Inflammatory macrophage (primary cell): ENCODE results near the gene MRPL21.

Experiments used
- DNase-seq, 2 donors: peaks; one replicate each; pipeline ENCODE4 v3.0.0-alpha.2; 2020 to 2022

The MRPL21 gene

GRCh38 chr11:68935066-68935465 lies 31.4 kb upstream of the MRPL21 start:
- DNase-seq: no peak

DNA sequence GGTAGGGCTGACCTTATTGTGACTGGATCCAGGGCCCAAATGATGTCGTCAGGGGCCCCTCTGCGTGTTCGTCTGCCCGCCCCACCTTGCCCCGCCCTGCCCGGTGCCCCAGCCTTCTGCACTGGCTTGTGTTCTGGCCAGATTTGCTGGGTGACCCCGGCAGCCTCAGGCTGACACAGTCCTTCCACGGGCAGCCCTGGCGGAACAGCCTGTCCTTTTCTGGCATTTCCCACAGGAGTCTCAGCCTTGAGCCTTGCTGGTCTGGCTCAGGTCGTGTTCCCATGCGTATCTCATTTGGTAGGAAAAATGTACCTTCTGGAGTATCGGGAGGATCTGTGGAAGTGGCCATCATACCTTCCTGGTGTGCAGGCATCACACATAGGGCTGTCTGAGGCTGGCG lies 31.0 kb upstream of the MRPL21 start:
- DNase-seq: no peak

- no peak for DNase-seq
Measured at GRCh38 chr11:68934321-68934645, 30.7 kb upstream of the MRPL21 start.

DNA sequence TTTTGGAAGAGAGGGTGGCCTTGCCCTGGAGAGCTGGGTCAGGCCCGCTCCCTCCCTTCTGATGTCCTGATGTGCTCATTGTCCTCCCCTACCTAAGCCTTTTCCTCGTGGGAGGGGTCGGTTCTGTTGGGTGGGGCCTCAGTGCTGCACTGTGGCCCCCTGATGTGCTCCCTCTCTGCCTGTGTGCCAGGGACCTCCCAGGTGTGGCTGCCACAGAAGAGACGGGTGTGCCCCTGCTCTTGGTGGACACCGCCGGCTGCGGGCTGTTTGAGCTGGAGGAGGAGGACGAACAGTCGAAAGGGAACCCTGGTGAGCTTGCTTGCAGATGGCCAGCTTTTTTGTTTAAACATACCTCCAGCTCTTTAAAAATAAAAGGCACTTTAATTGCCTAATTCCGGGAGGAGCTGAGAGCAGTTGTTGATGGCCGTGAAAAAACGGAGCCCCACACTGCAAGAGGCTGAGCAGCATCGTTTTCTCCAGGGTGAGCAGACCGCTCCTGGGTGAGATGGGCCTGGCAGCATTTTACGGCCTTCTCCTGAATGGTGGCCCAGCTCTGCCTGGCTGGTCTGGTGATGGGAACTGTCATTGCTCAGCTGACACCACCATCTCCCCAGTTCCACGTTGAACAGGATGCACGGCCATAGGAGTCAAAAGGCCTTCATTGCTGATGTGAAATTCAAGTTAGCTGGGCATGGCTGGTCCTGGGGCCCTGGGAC lies 30.1 kb upstream of the MRPL21 start:
- DNase-seq: no peak

DNA sequence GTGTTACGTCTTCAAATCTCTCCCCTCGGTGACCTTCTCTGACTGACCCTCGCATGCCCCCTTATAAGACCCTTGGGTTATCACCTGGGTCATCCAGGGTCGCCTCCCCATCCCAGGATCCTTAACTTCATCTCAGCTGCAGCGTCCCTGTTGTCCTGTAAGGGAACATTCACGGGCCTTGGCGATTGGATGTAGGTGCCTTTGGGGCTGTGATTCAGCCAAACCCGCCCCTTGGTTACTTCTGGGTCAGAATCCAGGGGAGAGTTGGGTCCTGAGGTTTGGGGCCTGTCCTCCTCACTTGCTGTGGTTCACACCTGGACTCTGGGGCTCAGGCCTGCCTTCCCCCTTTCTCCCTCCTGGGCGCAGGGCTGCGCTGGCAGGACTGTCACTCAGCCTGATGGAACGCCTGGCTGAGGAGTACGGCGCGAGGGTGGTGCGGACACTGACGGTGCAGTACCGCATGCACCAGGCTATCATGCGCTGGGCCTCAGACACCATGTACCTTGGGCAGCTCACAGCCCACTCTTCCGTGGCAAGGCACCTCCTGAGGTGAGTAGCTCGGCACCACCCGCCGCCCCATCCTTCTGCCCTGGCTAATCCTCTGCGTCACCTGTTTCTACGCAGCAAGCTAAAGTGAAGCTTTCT lies 29.4 kb upstream of the MRPL21 start:
- DNase-seq: no peak

DNA sequence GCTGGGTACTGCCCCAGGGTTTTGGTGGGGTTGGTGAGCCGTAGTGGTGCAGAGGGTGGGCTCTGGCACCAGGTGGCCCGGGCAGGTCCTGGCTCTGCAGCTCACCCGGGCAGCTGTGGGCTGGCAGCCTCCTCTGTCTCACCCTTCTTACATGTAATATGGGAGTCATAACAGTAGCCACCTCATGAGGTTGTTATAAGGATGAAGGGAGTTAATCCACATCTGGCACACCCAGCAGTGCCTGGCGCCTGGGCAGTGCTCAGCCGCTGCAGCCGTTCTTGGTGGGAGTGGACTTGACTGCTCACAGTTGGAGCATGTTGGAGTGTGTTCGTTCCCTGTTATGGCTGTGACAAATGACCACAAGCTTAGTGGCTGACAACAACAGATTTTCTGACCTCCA lies 28.7 kb upstream of the MRPL21 start:
- no peak for DNase-seq

GRCh38 chr11:68931911-68932310 lies 28.3 kb upstream of the MRPL21 start:
- DNase-seq: no peak

- no peak for DNase-seq
Measured at GRCh38 chr11:68930991-68931855, 27.6 kb upstream of the MRPL21 start.

DNA sequence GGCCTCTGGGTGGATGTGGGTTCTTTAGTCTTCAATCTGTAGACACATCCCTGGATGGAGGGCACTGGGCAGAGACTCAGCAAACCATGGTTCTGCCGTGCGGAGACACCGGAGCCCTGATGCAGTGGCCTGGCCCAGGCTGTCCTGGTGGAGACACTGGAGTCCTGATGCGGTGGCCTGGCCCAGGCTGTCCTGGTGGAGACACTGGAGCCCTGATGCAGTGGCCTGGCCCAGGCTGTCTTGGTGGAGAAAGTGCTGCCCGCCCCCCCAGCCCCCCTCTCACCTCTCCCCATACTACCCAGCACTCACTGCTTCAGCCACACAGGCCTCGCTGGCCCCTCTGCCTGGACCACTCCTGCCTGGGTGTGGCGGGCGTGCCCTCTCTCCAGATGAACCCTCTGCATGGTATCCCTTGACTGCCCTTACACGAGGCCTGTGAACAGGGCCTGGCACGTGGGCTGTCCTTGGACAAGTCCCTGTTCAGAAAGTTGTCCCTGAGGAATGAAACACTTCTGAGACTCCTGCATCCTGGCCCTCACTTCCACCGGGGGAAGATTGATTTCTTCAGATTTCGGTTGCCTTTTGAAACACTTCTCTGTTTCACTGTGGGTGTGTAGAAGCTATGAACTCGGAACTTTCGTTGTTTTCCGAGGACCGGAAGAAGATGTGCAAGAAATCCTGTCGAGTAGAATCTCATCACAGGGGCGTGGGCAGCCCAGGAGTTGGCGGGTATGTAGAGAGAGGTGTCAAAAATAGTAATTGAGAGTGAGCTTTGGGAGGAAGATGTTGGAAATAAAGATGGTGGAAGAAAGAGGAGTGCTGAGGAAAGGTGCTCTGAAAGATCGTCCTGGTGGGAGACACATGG lies 26.3 kb upstream of the MRPL21 start:
- peak; percentile 75 for DNase-seq

DNA sequence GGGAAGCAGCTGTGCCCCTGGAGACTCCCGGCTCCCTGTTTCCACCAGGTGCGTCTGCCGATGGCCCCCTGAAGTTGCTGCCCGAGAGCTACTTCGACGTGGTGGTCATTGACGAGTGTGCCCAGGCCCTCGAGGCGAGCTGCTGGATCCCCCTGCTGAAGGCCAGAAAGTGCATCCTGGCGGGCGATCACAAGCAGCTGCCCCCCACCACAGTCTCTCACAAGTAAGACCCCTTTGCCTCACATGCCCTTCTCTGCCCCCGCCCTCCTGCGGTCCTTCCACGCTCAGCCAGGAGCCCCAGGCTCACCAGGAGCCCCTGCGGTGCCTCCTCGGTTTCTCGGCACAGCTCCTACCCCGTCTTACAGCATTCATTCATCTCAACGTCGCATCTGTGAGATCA lies 25.5 kb upstream of the MRPL21 start:
- no peak for DNase-seq

DNA sequence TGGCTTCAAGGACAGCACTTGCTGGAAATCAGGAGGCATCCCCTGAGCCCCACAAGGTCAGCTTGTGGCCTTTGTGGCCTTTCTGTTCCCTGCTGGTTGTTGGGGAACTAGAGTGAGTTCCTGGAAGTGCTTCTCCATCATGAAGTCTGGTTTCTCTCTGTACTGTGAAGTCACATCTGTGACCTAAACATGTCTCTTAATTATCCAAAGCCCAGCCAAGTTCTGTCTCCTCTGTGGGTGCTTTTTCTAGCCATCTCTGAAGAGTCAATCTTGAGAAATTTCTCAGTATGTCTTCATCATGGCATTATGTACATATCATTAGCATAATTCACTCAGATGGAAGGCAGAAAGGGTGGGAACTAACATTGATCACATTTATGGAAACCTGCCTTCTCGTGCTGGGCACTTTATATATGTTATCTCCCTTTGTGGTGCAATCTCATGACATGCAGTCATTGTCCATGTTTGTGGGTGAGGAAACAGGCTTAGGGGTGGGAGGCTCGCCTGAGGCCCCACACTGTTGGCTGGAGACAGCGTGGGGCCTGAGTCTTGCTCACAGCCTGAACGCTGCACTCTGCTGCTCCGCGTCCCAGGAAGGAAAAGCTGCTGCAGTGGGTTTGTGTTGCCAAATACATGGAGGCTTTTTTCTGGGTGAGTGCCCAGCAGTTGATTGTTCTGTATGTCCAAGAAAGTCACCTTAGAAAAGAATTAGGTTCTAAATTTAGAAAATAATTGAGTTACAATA lies 24.7 kb upstream of the MRPL21 start:
- DNase-seq: peak; percentile 73 to 87

DNA sequence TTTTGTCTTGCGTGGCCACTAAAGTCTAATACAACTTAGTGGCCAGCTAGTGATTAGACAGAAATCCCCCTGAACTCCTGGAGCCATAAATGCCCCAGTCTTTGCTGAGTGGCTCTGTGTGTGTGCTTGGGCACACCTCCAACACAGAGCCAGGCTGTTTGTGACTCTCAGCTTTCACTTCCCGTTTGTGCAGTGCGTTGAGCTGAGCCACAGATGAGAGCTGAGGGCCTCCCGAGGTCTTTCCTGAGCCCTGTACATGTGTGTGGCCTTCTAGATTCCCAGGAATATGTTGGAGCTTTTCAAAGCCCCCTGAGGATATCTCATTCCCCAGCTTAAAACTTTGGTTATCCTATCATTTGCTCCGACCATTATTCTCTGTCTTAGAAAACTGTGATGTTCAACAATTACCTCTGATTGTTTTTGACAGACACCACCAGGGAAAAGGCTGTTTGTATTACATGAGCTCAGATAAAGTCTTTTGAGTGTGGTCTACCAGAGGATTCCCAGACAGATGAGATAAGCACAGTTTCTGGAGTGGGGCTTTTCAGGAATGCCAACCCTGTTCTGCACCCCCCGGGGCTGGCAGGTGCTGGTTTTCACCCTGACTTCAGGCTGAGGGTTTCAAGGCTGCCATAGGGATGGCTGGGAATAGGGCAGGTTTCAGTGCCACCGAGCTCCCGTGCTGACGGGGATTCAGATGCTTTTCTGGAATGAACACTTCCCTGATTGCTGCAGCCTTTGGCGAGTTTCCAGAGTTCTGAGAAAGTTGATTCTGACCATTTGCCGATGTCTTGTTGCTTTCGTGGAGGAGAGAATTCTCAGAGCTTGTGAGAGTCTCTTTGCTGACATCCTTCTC lies 23.9 kb upstream of the MRPL21 start:
- DNase-seq: peak; percentile 67 to 79

- DNase-seq: no peak
Measured at GRCh38 chr11:68925611-68926010, 22.0 kb upstream of the MRPL21 start.

- DNase-seq: no peak
Measured at GRCh38 chr11:68924073-68924925, 20.7 kb upstream of the MRPL21 start.

- DNase-seq: no peak
Measured at GRCh38 chr11:68923614-68924013, 20.0 kb upstream of the MRPL21 start.

- DNase-seq: no peak
Measured at GRCh38 chr11:68916439-68916838, 12.8 kb upstream of the MRPL21 start.

DNA sequence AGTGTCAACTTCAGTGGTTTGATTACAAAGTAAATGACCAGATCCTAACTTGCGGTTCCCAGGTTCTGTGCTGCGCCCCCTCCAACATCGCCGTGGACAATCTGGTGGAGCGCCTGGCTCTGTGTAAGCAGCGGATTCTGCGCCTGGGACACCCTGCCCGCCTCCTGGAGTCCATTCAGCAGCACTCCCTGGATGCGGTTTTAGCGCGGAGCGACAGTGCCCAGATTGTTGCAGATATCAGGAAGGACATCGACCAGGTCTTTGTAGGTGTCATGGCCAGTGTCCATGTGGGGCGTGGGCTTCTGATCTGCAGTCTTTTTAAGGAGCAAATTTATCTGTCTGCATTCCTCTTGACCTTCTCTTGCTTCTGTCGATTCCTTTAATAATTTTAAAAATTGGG lies 11.1 kb upstream of the MRPL21 start:
- DNase-seq: no peak

GRCh38 chr11:68913188-68913587 lies 9.6 kb upstream of the MRPL21 start:
- no peak for DNase-seq

- no peak for DNase-seq
Measured at GRCh38 chr11:68912254-68912653, 8.6 kb upstream of the MRPL21 start.

- DNase-seq: no peak
Measured at GRCh38 chr11:68911731-68912130, 8.1 kb upstream of the MRPL21 start.
